AG04450 (cell line): ENCODE measurements around the gene MPPED2. TPM values are rescaled to one million over a fixed set of nuclear protein-coding genes. Genes with fewer than 3 reads are reported as not detected.

Source experiments
- CTCF ChIA-PET: fragments of 300-600, 350-600 bp; formaldehyde crosslinking; extraction: SDS; loops from one replicate; lab custom pipeline; 2022; ENCODE audit warnings: antibody characterized with exemption, inconsistent platforms; lab: Charles Lee
- POLR2A ChIA-PET: fragments of 350-600 bp; formaldehyde crosslinking; extraction: SDS; loops from one replicate; lab custom pipeline; 2021; ENCODE audit warnings: antibody characterized with exemption, inconsistent platforms; lab: Yijun Ruan, JAX
- DNase-seq: peaks from one replicate; pipeline ENCODE4 v3.0.0-alpha.2; 2011; ENCODE audit warnings: low read depth, low spot score
- H3K27ac ChIP-seq: one replicate; pipeline ENCODE4 v1.5.1; 2012; ENCODE audit warnings: low read depth, low read length, control low read depth
- H3K27me3 ChIP-seq: one replicate; pipeline ENCODE4 v1.6.0; 2012; ENCODE audit warnings: low read length; ENCODE audit not compliant: control insufficient read depth, insufficient read depth
- H3K4me3 ChIP-seq: 2 replicates; pipeline ENCODE4 v1.5.1; 2011; ENCODE audit warnings: mild to moderate bottlenecking, low read depth, low read length, control low read depth
- H3K9me3 ChIP-seq: 2 replicates; pipeline ENCODE4 v1.5.1; 2012; ENCODE audit warnings: low read length; ENCODE audit not compliant: control insufficient read depth, insufficient read depth
- CTCF ChIP-seq: IDR thresholded peaks from 2 replicates; pipeline ENCODE4 v1.5.1; 2011; ENCODE audit warnings: low read depth, low read length, control low read depth, inconsistent platforms
- polyA plus RNA-seq: library from polyadenylated mRNA; depleted of rRNA; stranded (reverse); fragments of >200 nt; gene quantifications from 2 replicates; pipeline ENCODE4 v1.2.3, GENCODE V29; 2011

Gene MPPED2
- polyA plus RNA-seq, 1 experiment = not detected

GRCh38 chr11:30583476-30584280 is 2.5 kb downstream of the MPPED2 start:
- no peak for TF ChIP-seq CTCF
- POLR2A ChIA-PET = no interaction called here
- H3K4me3 ChIP-seq = no peak overlapping the region
- peaks cover 30% of the 10 kb centered on the region for H3K27me3 ChIP-seq
- no peak for DNase-seq
- CTCF ChIA-PET = no interaction called here
- no peak overlapping the region for H3K27ac ChIP-seq
- H3K9me3 ChIP-seq = no peaks in the 10 kb centered on the region; the same call in 1 of the 2 replicates

- Histone ChIP-seq H3K27ac (no peak overlapping the region), H3K27me3 (peaks cover 30% of the 10 kb centered on the region), H3K9me3 (no peaks in the 10 kb centered on the region; the same call in 1 of the 2 replicates), H3K4me3 (no peak overlapping the region)
- no peak for TF ChIP-seq CTCF
- no peak for DNase-seq
- ChIA-PET CTCF (no interaction called here), POLR2A (no interaction called here)
Measured at GRCh38 chr11:30582726-30583125, 3.4 kb downstream of the MPPED2 start.

- no peak for DNase-seq
- no peak for TF ChIP-seq CTCF
- no peaks in the 10 kb centered on the region; the same call in 1 of the 2 replicates for H3K9me3 ChIP-seq
- no peak overlapping the region for H3K27ac ChIP-seq
- POLR2A ChIA-PET = no interaction called here
- H3K4me3 ChIP-seq = no peak overlapping the region
- CTCF ChIA-PET = no interaction called here
- H3K27me3 ChIP-seq = peaks cover 26% of the 10 kb centered on the region
Measured at GRCh38 chr11:30581675-30582074, 4.5 kb downstream of the MPPED2 start.

- H3K27ac ChIP-seq = no peak overlapping the region
- POLR2A ChIA-PET = no interaction called here
- peaks cover 20% of the 10 kb centered on the region for H3K27me3 ChIP-seq
- CTCF ChIA-PET = no interaction called here
- no peaks in the 10 kb centered on the region; the same call in 1 of the 2 replicates for H3K9me3 ChIP-seq
- no peak for TF ChIP-seq CTCF
- H3K4me3 ChIP-seq = no peak overlapping the region
- DNase-seq = no peak
Measured at GRCh38 chr11:30580573-30580972, 5.6 kb downstream of the MPPED2 start.

- no peaks in the 10 kb centered on the region; the same call in 1 of the 2 replicates for H3K9me3 ChIP-seq
- H3K27me3 ChIP-seq = peaks cover 12% of the 10 kb centered on the region
- DNase-seq = no peak
- ChIA-PET POLR2A (no interaction called here), CTCF (interaction anchor here (0.6 kb wide), 1 partner anchor 164 kb away, joined by 3 read pairs; no protein-coding TSS in a partner anchor)
- no peak overlapping the region for H3K27ac ChIP-seq
- no peak for TF ChIP-seq CTCF
- no peak overlapping the region for H3K4me3 ChIP-seq
Measured at GRCh38 chr11:30579415-30580175, 6.6 kb downstream of the MPPED2 start.
